GM18873 (cell line): ENCODE measurements around the gene DPP6.

ENCODE experiments used
- ATAC-seq: cut with Tn5 transposase; IDR thresholded peaks from one replicate; pipeline ENCODE4 v1.9.1; 2021; ENCODE audit warnings: mild to moderate bottlenecking, moderate library complexity, moderate number of reproducible peaks; ENCODE audit not compliant: unreplicated experiment, low FRiP score

The DPP6 gene

GRCh38 chr7:154437234-154437633 lies 385.0 kb downstream of the DPP6 start:
- no peak for ATAC-seq

- ATAC-seq, result no peak
Measured at GRCh38 chr7:154438571-154439367, 386.6 kb downstream of the DPP6 start.

GRCh38 chr7:154440058-154440457 lies 387.9 kb downstream of the DPP6 start:
- no peak for ATAC-seq

- ATAC-seq, result no peak
Measured at GRCh38 chr7:154440651-154441050, 388.5 kb downstream of the DPP6 start.

- ATAC-seq, result no peak
Measured at GRCh38 chr7:154441811-154442210, 389.6 kb downstream of the DPP6 start.

- no peak for ATAC-seq
Measured at GRCh38 chr7:154442939-154443338, 390.7 kb downstream of the DPP6 start.

GRCh38 chr7:154450451-154450850 lies 398.3 kb downstream of the DPP6 start:
- ATAC-seq, result no peak

GRCh38 chr7:154451480-154452457 lies 399.6 kb downstream of the DPP6 start:
- no peak for ATAC-seq

GRCh38 chr7:154463794-154464193 lies 411.6 kb downstream of the DPP6 start:
- no peak for ATAC-seq

GRCh38 chr7:154469652-154470051 lies 417.5 kb downstream of the DPP6 start:
- ATAC-seq, result no peak

- no peak for ATAC-seq
Measured at GRCh38 chr7:154472343-154472742, 420.1 kb downstream of the DPP6 start.

GRCh38 chr7:154473360-154473759 lies 421.2 kb downstream of the DPP6 start:
- no peak for ATAC-seq

GRCh38 chr7:154474903-154475520 lies 422.8 kb downstream of the DPP6 start:
- ATAC-seq, result no peak

GRCh38 chr7:154475864-154476263 lies 423.7 kb downstream of the DPP6 start:
- ATAC-seq, result no peak

GRCh38 chr7:154480817-154481216 lies 428.6 kb downstream of the DPP6 start:
- ATAC-seq, result no peak

- no peak for ATAC-seq
Measured at GRCh38 chr7:154482863-154483262, 430.7 kb downstream of the DPP6 start.

- ATAC-seq, result no peak
Measured at GRCh38 chr7:154484406-154484805, 432.2 kb downstream of the DPP6 start.

GRCh38 chr7:154484943-154485342 lies 432.7 kb downstream of the DPP6 start:
- no peak for ATAC-seq

- ATAC-seq, result no peak
Measured at GRCh38 chr7:154489897-154490296, 437.7 kb downstream of the DPP6 start.

GRCh38 chr7:154493594-154493993 lies 441.4 kb downstream of the DPP6 start:
- ATAC-seq, result no peak

GRCh38 chr7:154497751-154498150 lies 445.6 kb downstream of the DPP6 start:
- no peak for ATAC-seq
